M059J (cell line): Measurements from ENCODE around the gene FABP7. TPM values are rescaled to one million over a fixed set of nuclear protein-coding genes. Genes with fewer than 3 reads are reported as not detected.

Source experiments
- DNase-seq: peaks from one replicate; pipeline ENCODE4 v3.0.0-alpha.2; 2012; ENCODE audit warnings: low read depth
- total RNA-seq: library from RNA; depleted of rRNA; stranded (reverse); fragments of >200 nt; shearing (Covaris generic); gene quantifications from 2 replicates; pipeline ENCODE4 v1.2.3, GENCODE V29; 2014

FABP7 gene
- total RNA-seq, 1 experiment from 2014 or later: not detected

GRCh38 chr6:122797537-122797936 is 18.0 kb downstream of the FABP7 start:
- DNase-seq: no peak

GRCh38 chr6:122798099-122798641 is 18.7 kb downstream of the FABP7 start:
- peak; percentile 86 for DNase-seq

GRCh38 chr6:122799140-122799745 is 19.7 kb downstream of the FABP7 start:
- no peak for DNase-seq

GRCh38 chr6:122799916-122800686 is 20.6 kb downstream of the FABP7 start:
- peak; percentile 54 for DNase-seq

- no peak for DNase-seq
Observed at GRCh38 chr6:122800906-122801305, 21.4 kb downstream of the FABP7 start.

- no peak for DNase-seq
Observed at GRCh38 chr6:122801397-122801796, 21.9 kb downstream of the FABP7 start.

- peak; percentile 26 for DNase-seq
Observed at GRCh38 chr6:122803171-122803661, 23.7 kb downstream of the FABP7 start.

GRCh38 chr6:122804962-122805485 is 25.5 kb downstream of the FABP7 start:
- DNase-seq: no peak

GRCh38 chr6:122806291-122806690 is 26.8 kb downstream of the FABP7 start:
- no peak for DNase-seq

- no peak for DNase-seq
Observed at GRCh38 chr6:122808121-122808885, 28.8 kb downstream of the FABP7 start.

- no peak for DNase-seq
Observed at GRCh38 chr6:122809001-122809400, 29.5 kb downstream of the FABP7 start.

GRCh38 chr6:122809691-122810090 is 30.2 kb downstream of the FABP7 start:
- DNase-seq: no peak

- no peak for DNase-seq
Observed at GRCh38 chr6:122810189-122810588, 30.7 kb downstream of the FABP7 start.

- DNase-seq: no peak
Observed at GRCh38 chr6:122817358-122817757, 37.8 kb downstream of the FABP7 start.

- no peak for DNase-seq
Observed at GRCh38 chr6:122817766-122818165, 38.2 kb downstream of the FABP7 start.

- DNase-seq: no peak
Observed at GRCh38 chr6:122818866-122819265, 39.4 kb downstream of the FABP7 start.

- no peak for DNase-seq
Observed at GRCh38 chr6:122821095-122821494, 41.6 kb downstream of the FABP7 start.

GRCh38 chr6:122825163-122825562 is 45.6 kb downstream of the FABP7 start:
- DNase-seq: no peak

GRCh38 chr6:122829456-122829855 is 49.9 kb downstream of the FABP7 start:
- DNase-seq: no peak

GRCh38 chr6:122831511-122831910 is 52.0 kb downstream of the FABP7 start:
- no peak for DNase-seq

- DNase-seq: no peak
Observed at GRCh38 chr6:122832459-122832858, 52.9 kb downstream of the FABP7 start.

- no peak for DNase-seq
Observed at GRCh38 chr6:122833021-122833491, 53.5 kb downstream of the FABP7 start.
